ENCODE data around the gene ALG2. TPM values are rescaled to one million over a fixed set of nuclear protein-coding genes. Genes with fewer than 3 reads are reported as not detected.

Gene ALG2
- polyA plus RNA-seq, 1 donor: 40.6 TPM

Other genes starting within 250 kb of the ALG2 start
- gene TGFBR1, start 116.8 kb downstream of the ALG2 start, polyA plus RNA-seq: 28.6 TPM
- 187 TPM for gene SEC61B, start 340 bp upstream of the ALG2 start, polyA plus RNA-seq